ENCODE data around the gene LRP8. TPM values are rescaled to one million over a fixed set of nuclear protein-coding genes. Genes with fewer than 3 reads are reported as not detected.

The LRP8 gene
- total RNA-seq, 2 donors from 2014 or later: 4.7 to 15.3 TPM

DNA sequence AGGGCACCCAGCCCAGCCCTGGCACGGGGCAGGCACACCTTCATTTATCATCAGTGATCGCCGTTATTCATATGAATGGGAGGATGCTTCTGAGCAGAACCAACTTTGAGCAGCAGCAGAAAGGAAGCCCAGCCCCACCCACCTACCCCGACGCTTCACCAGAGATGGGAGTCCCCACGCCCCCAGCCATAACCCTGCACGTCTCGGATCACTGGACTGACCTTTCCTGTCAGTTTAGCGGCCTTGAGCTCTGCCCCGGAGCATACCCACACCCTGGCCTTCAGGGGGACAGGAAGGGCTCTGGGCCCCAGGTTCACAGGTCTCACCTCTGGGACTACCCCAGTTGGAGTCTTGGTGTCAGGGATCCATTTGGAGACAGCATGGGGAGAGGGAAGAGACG lies 18.1 kb downstream of the LRP8 start:
- intact Hi-C loops (cut with DNase I): no loop called here
- no peaks in the 10 kb centered on the region for H3K27me3 ChIP-seq
- no peak overlapping the region for H3K4me3 ChIP-seq
- no peak overlapping the region for H3K27ac ChIP-seq
- no peaks in the 10 kb centered on the region for H3K36me3 ChIP-seq
- H3K9me3 ChIP-seq: no peaks in the 10 kb centered on the region
- no peak for DNase-seq
- no peaks in the 10 kb centered on the region for H3K4me1 ChIP-seq
- no peak overlapping the region for H3K9ac ChIP-seq (ENCODE audit: low read depth in 2 of 2, low read length in 2 of 2)
- TF ChIP-seq, protein P1, sequence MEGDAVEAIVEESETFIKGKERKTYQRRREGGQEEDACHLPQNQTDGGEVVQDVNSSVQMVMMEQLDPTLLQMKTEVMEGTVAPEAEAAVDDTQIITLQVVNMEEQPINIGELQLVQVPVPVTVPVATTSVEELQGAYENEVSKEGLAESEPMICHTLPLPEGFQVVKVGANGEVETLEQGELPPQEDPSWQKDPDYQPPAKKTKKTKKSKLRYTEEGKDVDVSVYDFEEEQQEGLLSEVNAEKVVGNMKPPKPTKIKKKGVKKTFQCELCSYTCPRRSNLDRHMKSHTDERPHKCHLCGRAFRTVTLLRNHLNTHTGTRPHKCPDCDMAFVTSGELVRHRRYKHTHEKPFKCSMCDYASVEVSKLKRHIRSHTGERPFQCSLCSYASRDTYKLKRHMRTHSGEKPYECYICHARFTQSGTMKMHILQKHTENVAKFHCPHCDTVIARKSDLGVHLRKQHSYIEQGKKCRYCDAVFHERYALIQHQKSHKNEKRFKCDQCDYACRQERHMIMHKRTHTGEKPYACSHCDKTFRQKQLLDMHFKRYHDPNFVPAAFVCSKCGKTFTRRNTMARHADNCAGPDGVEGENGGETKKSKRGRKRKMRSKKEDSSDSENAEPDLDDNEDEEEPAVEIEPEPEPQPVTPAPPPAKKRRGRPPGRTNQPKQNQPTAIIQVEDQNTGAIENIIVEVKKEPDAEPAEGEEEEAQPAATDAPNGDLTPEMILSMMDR (IDR thresholded peaks at IDR 0.05): no peak

DNA sequence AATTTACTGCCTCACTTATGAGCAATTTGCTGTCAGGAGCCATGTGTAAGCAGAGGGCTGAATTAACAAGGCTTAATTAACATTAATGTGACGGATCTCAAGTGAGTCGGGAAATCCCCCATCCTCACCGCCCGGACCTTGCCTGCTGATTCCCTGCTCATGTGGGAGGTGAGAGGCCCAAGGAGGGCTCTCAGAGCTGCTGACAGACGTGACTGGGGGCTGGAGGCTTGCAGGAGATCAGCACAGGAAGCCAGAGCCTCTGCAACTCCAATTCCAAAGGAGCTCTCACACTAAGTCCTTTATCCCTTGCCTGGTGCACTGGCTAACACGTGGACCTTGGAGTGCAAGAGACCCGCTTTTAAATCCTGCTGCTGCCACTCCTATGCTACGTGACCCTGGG lies 19.4 kb downstream of the LRP8 start:
- Histone ChIP-seq H3K9me3 (no peaks in the 10 kb centered on the region), H3K9ac (ENCODE audit: low read depth in 2 of 2, low read length in 2 of 2) (no peak overlapping the region), H3K27me3 (no peaks in the 10 kb centered on the region), H3K36me3 (no peaks in the 10 kb centered on the region), H3K4me1 (no peaks in the 10 kb centered on the region), H3K27ac (no peak overlapping the region), H3K4me3 (no peak overlapping the region)
- DNase-seq: no peak
- intact Hi-C loops (cut with DNase I): no loop called here
- TF ChIP-seq, protein P1 (IDR thresholded peaks at IDR 0.05): no peak

DNA sequence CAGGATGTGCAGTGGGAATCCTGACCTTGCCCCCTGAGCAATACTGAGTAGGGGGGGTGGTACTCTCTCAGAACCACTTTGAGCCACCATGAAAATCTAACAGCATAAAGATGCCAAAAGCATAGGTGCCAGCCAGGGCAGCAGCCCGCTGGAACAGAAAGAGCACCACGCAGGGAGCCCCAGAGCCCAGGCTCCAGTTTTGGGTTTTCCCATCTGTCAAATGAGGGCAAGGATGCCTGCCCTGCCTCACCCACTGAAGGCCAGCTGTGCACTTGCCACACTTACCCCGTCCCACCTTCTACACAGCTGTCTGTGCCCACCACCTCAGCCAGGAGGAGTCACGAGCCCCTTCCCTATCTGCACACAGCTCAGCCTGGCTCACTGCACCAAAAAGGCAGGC lies 20.8 kb downstream of the LRP8 start:
- Histone ChIP-seq H3K4me3 (no peak overlapping the region), H3K27ac (no peak overlapping the region), H3K27me3 (no peaks in the 10 kb centered on the region), H3K9me3 (no peaks in the 10 kb centered on the region), H3K9ac (ENCODE audit: low read depth in 2 of 2, low read length in 2 of 2) (no peak overlapping the region), H3K4me1 (no peaks in the 10 kb centered on the region), H3K36me3 (no peaks in the 10 kb centered on the region)
- no peak for DNase-seq
- TF ChIP-seq, protein P1 (IDR thresholded peaks at IDR 0.05): no peak
- intact Hi-C loops (cut with DNase I): no loop called here

DNA sequence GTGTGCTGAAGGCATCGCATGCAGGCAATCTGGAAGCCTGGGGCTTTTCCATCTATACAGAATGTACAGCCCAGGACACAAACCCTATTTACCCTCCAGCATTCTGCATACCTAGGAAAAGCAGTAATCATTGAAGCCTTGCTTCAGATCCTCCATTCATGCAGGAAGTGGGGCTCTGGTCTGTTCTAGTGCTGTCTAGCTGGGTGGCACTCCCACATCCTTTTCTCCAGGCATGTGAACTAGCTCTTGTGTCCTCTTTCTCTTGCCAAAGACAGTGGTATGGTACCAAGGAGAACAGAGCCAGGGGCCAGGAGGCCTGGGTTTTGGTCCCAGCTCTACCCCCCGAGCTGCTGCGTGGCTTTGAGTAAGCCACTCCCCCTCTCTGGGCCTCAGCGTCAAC lies 21.7 kb downstream of the LRP8 start:
- no peak overlapping the region for H3K27ac ChIP-seq
- no peak overlapping the region for H3K9ac ChIP-seq (ENCODE audit: low read depth in 2 of 2, low read length in 2 of 2)
- intact Hi-C loops (cut with DNase I): no loop called here
- no peak for DNase-seq
- no peak overlapping the region for H3K4me3 ChIP-seq
- H3K4me1 ChIP-seq: no peaks in the 10 kb centered on the region
- H3K27me3 ChIP-seq: no peaks in the 10 kb centered on the region
- H3K36me3 ChIP-seq: no peaks in the 10 kb centered on the region
- TF ChIP-seq, protein P1 (IDR thresholded peaks at IDR 0.05): no peak
- H3K9me3 ChIP-seq: no peaks in the 10 kb centered on the region

GRCh38 chr1:53305650-53306049 lies 22.2 kb downstream of the LRP8 start:
- intact Hi-C loops (cut with DNase I): no loop called here
- no peak for DNase-seq
- Histone ChIP-seq H3K4me3 (no peak overlapping the region), H3K9me3 (no peaks in the 10 kb centered on the region), H3K27ac (no peak overlapping the region), H3K4me1 (no peaks in the 10 kb centered on the region), H3K36me3 (no peaks in the 10 kb centered on the region), H3K9ac (ENCODE audit: low read depth in 2 of 2, low read length in 2 of 2) (no peak overlapping the region), H3K27me3 (no peaks in the 10 kb centered on the region)
- TF ChIP-seq, protein P1 (IDR thresholded peaks at IDR 0.05): no peak

DNA sequence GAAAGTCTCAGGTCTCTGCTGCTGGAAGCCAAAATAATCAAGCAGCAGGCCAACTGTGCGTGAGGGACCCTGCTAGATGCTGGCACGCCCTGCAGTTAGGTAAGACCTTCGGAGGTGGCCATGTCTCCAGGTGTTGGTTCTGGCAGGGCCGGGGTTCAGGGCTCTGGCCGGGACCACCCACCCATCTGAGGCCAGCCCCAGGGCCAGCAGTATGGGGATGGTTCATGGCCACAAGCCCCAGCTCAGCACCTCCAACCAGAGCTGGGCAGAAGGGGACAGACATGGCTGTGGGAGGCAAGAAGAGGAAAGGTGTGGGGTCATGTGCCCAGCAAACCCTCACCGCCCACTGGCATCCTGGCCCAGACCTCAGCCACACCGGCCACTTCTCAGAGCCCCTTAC lies 23.3 kb downstream of the LRP8 start:
- TF ChIP-seq, protein P1 (IDR thresholded peaks at IDR 0.05): no peak
- Histone ChIP-seq H3K27ac (no peak overlapping the region), H3K9ac (ENCODE audit: low read depth in 2 of 2, low read length in 2 of 2) (no peak overlapping the region), H3K4me1 (no peaks in the 10 kb centered on the region), H3K27me3 (no peaks in the 10 kb centered on the region), H3K36me3 (no peaks in the 10 kb centered on the region), H3K4me3 (no peak overlapping the region), H3K9me3 (no peaks in the 10 kb centered on the region)
- intact Hi-C loops (cut with DNase I): no loop called here
- no peak for DNase-seq
